Breast epithelium (tissue), 3 donors: Measurements from ENCODE around the gene QDPR.

Experiments used
- CTCF ChIP-seq, 3 donors: fragments of 450-650 bp; IDR thresholded peaks; one replicate each; pipeline ENCODE4 v1.5.1; 2016 to 2017; ENCODE audit warnings: antibody characterized with exemption in 3 of 3, mild to moderate bottlenecking in 3 of 3, moderate library complexity in 3 of 3
- POLR2A ChIP-seq: fragments of 450-650 bp; IDR thresholded peaks from one replicate; pipeline ENCODE4 v1.6.1; 2016; ENCODE audit warnings: antibody characterized with exemption, mild to moderate bottlenecking, moderate library complexity
- POLR2AphosphoS5 ChIP-seq, 3 donors: sonication (generic); formaldehyde crosslinking; IDR thresholded peaks; one replicate each; pipeline ENCODE4 v1.6.1; 2017; ENCODE audit warnings: antibody characterized with exemption in 3 of 3

DNA sequence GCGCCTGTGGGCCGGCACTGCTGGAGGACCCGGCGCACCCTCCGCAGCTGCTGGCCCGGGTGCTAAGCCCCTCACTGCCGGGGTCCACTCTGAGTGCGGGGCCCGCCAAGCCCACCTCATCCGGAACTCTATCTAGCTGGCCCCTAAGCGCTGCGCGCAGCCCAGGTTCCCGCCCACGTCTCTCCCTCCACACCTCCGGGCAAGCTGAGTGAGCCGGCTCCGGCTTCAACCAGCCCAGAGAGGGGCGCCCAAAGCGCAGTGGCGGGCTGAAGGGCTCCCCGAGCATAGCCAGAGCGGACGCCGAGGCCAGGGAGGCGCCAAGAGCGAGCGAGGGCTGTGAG, 75.2 kb downstream of the QDPR start:
- TF ChIP-seq CTCF (IDR thresholded peaks at IDR 0.05) (no peak), POLR2A (no peak), POLR2AphosphoS5 (IDR thresholded peaks at IDR 0.05) (no peak)
